GM12873 (cell line): ENCODE data around the gene MRPL23.

Experiments
- CTCF ChIP-seq: IDR thresholded peaks from 2 replicates; pipeline ENCODE4 v1.5.1; 2012; ENCODE audit warnings: low read depth, mild to moderate bottlenecking, moderate library complexity, low read length, control low read depth; ENCODE audit not compliant: insufficient read depth; ENCODE audit errors: missing control alignments

MRPL23 gene

GRCh38 chr11:1958367-1958766 is 11.2 kb downstream of the MRPL23 start:
- TF ChIP-seq CTCF: no peak

DNA sequence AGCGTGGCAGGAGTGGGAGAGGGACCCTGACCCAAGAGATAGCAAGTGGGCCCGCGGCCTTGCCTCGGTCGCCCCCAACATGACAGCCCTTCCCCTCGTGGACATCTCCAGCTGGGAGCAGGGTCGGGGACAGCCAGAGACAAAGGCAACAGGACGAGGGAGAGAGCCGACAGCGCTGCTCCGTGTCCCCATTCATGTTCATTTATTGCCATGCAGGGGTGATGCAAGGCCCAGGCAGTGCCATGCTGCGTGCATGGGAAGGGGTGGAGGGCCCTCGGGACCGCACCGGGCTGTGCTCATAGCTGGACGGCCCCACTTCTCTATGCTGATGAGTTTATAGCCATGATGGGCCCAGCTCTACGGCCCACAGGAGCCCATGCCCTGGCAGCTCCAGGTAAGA is 12.7 kb downstream of the MRPL23 start:
- TF ChIP-seq CTCF: no peak

DNA sequence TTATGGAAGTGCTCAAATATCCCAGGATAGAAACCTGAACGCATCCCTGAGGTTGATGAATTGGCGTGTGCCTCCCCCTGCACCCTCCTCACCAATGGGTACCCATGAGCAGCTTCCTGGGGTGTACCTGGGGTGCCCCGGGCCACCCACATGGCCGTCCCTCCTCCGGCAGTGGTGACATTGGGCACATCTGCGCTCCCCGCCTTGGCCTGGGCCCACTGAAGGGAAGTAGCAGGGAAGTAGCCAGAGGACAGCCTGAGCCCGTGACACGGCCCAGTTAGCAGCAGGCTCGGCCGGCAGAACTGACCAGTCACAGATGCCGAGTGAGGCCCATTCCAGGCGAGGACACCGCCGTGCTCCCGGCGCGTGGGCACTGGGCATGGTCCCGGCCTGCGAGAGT is 16.7 kb downstream of the MRPL23 start:
- no peak for TF ChIP-seq CTCF

- no peak for TF ChIP-seq CTCF
These were observed 17.2 kb downstream of the MRPL23 start for GRCh38 chr11:1964348-1964747.

DNA sequence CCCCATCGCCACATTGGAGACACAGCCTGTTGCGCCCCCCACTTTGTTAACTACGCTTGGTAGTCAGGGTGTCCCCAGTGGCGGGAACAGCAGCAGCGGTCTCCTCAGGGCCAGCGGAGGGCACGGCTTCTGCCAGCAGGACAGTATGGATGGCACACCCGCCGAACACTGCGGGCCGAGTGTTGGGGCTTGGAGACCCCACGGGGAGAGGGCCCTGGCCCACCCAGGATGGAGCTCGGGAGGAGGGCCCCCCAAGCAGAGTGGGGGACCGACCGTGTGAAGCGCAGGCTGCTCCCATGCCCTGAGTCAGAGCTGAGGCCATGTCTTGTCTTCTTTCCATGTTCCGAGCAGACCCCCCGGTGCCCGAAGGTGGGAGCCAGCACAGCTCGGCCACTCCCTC is 17.8 kb downstream of the MRPL23 start:
- no peak for TF ChIP-seq CTCF

- TF ChIP-seq CTCF: no peak
These were observed 19.4 kb downstream of the MRPL23 start for GRCh38 chr11:1966531-1966930.

DNA sequence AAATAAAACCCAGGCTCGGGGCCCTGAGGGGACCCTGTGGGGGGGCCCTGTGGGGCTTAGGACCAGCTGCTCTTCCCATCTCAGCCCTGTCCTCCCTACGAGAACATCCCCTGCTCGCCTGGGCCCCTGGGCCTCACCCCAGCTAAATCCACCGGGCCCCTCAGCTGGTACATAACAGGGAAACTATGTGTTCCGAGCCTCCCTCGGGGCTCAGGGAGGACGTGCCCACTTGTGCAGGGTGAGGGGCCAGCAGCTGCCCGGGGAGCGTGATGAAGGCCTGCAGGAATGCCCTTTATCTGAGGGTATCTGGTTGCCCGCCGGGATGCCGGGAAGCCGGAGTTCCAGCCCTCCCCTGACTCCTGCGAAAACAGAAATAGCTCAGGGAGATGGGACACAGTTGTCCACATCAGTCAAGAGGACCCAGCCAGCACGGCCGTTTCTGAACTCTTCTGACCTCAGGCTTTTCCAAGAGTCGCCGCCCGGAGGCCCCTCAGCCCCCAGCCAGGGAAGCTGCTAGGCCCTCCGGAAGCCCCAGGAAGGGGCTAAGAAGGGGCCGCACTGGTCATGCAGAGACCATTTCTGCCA is 20.6 kb downstream of the MRPL23 start:
- TF ChIP-seq CTCF: no peak
